Stimulated activated CD4-positive, alpha-beta T cell treated with anti-CD3 and anti-CD28 coated beads, Interleukin-1b, Interleukin-23, amount 100 ng/mL, for 4 hours (primary cell): ENCODE data around the gene CFAP410.
"Not testable (repeated sequence)": the region's sequence is repeated elsewhere in the genome, so short reads cannot be mapped to it uniquely, and the experiment has no call there.

ENCODE experiments used
- DNase-seq, 2 donors: peaks; one replicate each; pipeline ENCODE4 v3.0.0-alpha.2; 2020; ENCODE audit warnings: low read depth in 2 of 2

The CFAP410 gene

DNA sequence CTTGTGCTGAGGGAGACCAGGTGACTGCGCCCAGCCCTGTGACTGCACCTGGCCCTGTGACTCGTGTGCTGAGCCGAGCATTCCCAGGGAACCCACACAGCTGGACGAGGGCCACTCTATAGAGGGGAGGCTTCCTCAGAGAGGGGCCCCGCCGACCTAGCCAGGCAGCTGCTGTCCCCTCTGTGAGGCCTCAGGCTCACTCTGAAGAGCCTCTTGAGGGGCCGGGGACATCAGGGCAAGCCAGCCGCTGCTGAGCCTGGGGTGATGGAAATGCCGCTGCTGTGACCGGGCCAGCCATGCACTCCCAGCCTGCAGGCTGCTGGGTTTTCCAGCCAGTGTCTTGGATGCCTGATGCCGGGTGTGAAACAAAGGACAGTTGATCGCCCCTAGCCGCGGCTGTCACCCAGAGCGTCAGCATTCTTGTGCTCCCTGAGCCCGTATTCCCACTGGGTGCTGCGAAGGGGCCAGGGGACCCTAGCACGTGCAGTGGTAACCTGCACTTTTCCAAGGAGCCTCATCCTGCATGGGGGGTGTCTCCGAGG, 21.9 kb downstream of the CFAP410 start:
- no peak for DNase-seq

DNA sequence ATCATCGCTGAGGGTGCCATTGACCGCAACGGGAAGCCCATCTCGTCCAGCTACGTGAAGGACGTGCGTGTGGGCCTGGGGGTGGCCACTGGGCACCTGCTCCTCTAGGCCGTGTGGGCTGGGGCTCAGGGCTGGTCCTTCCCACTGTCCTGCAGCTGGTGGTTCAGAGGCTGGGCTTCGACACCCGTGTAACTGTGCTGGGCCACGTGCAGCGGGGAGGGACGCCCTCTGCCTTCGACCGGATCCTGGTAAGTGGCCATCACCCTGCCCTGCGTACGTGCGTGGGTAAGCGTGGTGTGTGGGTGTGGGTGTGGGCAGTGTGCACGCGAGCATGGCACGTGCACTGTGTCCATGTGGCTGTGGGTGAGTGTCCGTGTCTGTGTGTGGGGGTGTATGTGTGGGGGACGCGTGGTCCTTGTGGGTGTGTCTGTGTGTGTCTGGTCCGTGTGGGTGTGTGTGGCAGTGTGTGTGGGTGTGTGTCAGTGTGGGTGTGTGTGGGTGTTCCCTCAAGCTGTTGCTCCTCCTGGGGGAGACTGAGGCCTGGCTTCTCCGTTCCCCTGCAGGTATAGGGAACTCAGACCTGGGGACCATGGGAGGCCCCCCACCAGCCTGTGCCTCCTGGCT, 22.8 kb downstream of the CFAP410 start:
- DNase-seq: no peak

DNA sequence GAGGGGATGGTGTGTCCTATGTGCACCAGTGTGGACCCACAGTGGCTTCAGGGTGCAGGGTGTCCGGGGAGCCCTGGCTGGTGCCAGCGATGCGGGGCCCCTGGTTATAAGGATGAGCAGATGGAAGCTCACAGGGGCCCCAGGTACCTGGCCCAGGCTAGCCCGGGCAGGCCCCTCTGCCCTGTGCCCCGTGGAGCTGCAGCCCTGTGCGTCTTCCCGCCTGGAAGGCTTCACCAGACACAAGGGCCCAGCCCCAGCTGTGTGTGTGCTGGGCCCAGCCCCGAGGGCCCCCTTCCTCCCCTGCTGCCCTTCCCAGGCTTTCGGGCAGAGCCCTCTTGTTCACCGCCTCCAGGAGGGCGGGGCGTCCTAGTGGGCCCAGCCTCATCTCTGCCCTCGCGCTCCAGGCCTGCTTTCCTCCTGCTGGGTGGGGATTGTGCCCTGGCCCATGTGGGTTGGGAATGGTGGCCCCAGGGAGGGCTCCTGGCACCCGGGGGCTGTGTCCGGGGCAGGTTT, 23.4 kb downstream of the CFAP410 start:
- no peak for DNase-seq

DNA sequence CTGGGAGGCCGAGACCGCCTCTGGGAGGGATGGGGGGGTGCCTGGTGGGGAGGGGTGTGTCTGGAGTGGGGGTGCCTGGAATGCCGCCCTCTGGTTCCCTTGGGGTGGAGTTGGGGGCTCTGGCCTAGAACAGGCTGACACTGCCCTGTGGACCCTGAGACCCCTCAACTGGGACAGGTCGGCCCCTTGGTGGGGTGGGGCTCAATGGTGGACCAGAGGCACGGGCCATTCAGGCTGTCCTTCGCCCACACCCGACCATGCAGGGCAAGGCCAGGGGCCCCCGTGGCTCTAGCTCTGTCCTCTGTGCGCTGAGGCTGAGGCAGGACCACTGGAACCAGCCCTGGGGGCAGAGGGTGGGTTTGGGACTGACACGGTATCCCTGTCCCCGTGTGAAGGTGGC, 24.6 kb downstream of the CFAP410 start:
- no peak for DNase-seq

DNA sequence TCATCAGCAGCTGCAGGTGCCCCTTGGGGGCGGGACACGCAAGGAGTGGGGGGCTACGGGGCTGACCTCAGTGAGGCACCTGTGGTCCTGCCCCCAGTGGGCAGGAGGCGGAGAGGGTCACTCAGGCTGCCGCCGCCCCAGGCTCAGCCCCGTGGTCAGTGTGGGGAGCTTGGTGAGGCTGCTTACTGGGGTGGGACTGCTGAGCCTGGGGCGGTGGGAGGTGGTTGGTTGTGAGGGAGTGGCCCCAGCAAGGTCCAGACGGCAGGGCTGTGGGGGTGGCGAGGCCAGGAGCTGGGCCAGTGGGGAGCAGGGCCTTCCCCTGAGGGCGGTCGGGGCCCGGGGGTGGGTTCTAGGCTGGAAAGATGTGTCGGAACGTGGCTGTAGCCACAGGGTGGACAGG, 25.1 kb downstream of the CFAP410 start:
- DNase-seq: no peak

DNA sequence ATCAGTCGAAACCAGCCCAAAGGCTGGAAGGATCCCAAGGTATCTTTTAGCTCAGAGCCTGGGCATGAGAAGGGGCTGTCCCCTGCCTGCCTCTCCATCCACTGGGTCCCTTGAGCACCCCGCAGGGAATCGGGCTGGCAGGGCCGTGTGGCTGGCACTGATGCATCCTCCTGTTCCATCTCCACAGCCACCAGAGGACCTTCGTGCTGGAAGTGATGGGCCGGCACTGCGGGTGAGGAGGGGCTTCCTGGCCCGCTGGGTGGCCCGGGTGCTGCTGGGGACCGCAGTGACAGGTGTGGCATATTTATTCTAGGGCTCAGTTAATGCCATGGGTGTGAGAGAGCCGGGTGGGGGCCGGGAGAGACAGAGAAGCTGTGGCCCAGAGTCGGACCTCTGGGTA, 25.7 kb downstream of the CFAP410 start:
- DNase-seq: no peak

DNA sequence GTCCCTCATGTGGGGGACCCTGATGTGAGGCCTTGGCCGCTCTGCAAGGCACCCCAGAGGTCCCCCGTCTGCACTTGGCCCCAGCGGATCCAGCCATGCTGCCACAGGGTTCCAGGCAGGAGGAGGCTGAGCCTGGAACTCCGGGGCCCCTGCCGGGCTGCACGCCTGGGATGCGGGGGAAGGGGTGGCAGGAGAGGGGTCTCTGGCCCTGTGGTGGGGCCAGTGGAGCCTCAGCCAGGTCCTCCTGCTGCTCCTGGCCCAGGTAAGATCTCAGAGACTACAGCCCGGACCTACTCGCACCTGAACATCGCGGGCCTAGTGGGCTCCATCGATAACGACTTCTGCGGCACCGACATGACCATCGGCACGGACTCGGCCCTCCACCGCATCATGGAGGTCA, 26.5 kb downstream of the CFAP410 start:
- no peak for DNase-seq

DNA sequence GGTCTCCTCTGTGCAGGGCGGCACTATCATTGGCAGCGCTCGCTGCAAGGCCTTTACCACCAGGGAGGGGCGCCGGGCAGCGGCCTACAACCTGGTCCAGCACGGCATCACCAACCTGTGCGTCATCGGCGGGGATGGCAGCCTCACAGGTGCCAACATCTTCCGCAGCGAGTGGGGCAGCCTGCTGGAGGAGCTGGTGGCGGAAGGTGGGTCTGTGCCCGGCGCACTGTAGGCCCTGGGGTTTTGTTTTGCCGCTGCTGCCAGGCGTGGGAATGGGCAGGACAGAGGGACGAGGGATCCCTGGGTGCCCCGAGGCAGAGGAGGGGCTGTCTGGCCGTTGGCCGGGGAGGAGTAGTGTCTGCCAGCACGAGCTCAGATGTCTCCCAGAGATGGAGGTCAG, 27.1 kb downstream of the CFAP410 start:
- no peak for DNase-seq

DNA sequence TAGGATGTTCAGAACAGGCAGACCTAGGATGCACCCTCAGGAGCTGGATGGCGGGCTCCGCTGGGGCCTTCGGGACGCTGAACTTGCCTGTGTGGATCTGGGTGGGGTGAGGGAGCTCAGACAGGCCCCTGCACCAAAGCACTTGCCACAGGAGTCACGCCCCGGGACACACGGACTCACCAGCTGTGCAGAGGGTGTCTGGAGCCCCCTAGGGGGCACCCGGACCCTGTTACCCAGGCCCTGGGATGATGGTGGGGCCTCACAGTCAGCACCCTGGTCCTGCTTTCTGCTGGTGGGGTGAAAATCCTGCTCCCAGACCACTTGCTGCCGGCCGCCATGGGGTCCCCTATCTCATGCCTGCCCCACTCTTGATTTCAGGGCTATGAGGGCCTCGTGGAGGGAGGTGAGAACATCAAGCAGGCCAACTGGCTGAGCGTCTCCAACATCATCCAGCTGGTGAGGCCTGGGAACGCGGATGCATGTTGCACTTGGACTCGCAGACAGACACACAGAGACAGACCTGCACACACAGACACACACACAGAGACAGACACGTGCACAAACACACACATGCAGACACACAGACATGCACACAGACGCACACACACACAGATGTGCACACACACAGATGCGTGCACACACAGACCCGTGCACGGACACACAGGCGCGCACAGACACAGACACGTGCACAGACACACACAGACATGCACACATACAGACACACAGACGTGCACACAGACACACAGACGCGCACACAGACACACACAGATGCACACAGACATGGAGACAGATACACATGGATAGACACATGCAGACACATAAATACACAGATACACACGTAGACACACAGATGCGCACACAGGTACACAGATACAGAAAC, 28.3 kb downstream of the CFAP410 start:
- DNase-seq: no peak

DNA sequence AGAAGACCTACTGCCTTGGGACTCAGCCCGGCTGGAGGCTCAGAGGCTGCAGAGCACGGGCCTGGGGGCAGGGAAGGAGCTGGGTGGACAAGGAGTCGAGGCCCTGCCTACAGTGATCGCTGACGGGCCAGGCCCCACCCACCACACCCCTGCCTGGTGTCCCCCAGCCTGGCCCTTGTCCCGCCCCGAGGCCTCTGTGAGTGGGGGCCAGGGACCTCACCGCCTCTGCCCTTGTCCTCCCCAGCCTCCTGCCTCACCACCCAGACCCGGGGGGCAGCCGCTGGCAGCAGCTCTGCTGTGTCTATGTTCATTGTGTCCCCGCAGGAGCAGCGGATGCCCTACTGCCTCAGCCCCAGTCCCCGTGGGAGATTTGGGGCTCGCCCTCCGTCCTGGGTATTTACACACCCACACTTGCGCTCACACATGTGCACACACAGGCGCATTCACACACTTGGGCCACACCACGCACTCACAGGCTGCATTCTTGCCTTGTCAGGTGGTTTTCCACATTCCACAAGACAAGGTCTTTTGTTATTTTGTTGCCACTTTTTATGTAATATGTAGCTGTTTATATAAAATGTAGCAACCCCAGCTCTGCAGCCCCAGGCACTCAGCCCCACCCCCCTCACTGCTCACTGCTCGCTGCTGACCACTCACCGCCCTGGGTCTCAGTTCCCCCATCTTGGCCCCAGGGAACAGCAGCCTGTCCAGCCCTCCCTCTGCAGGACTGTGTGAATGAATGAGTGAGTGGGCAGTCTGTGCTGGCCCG, 32.1 kb downstream of the CFAP410 start:
- DNase-seq: no peak

DNA sequence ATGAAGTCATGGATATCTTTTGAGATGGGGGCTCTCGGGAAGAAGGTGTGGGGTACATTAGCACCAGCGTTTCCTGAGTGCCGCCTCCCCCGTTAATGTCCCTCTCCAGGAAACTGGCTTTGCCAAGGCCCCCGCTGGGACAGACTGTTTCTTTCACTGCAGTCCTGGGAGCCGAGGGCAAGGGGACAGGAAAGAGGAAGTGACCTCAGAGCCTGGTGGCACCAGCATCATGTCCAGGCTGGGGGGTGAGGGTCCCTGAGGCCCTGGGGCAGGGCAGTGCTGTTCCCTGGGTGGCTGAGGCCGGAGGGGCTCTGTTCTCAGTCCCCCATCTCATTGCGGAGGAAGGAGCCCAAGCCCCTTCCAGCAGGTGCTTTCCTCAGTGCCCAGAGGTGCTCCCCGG, 33.5 kb downstream of the CFAP410 start:
- no peak for DNase-seq

DNA sequence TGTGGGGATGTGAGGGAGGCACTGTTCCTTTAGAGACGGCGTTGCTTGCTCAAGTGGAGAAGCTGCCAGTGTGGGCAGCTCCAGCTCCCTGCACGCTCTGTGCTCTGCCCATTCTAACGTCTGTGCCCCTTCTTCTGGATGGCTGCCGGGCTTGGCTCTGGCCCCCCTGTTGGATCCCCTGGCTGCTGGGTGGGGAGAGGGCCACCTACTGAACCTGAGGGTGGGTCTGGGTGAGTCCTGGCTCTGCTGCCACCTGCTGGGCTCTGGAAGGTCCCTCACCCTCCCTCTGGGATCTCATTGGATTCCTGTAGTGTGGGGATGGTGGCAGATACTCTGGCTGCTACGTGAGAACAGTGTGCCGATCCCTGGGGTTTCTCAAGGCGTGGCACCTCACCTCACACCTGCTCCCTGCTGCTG, 34.3 kb downstream of the CFAP410 start:
- peak; percentile 34 to 42 for DNase-seq

DNA sequence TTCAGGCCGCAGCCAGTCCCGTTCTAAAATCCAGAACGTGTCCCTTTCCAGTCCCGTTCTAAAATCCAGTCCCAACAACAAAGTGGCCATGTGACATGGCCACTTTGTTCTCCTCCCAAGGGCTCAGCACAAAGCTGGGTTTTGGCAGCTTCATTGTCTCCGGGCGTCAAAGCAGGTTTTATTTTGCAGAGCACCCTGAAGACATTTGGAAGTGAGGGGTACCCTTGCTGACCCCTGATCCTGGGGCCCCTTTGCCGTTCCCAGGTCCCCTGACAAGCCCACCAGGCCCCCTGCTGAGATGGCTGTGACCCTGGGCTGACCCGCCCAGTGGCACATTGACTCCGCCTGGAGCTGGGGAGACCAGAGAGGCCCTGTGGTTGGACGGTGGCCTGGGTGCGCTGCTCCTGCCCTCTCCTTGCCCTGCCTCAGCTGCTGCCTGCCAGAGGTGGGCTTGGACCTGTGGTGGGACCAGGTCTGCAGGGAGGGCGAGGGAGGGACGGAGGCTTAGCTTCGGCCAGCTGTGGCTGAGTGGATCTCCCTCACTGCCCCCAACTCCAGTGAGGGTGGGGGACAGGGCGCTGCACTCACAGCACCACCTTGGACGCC, 35.1 kb downstream of the CFAP410 start:
- no peak for DNase-seq

DNA sequence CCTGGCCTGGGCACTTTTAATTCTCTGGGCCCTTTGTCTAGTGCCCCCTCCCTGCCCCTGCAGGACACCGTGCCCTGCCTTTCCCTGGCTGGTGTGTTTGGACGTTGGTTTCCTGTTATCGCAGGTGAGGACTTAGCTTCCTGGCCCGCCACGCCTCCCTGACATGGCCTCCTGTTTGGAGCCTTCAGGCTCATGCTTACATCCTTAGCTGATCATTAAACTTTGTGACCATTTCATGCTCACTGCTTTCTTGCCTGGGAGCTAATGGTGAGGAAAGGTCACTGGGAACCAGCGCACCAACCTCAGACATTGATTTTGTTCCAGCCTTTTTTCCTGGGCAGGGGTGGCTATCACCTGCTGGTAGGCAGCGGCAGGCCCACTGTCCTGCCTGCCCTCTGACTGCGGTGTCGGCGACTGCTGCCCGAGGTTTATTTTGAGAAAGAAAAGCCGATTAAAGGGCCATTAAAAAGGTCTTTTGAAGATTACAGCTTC, 35.7 kb downstream of the CFAP410 start:
- no peak for DNase-seq

DNA sequence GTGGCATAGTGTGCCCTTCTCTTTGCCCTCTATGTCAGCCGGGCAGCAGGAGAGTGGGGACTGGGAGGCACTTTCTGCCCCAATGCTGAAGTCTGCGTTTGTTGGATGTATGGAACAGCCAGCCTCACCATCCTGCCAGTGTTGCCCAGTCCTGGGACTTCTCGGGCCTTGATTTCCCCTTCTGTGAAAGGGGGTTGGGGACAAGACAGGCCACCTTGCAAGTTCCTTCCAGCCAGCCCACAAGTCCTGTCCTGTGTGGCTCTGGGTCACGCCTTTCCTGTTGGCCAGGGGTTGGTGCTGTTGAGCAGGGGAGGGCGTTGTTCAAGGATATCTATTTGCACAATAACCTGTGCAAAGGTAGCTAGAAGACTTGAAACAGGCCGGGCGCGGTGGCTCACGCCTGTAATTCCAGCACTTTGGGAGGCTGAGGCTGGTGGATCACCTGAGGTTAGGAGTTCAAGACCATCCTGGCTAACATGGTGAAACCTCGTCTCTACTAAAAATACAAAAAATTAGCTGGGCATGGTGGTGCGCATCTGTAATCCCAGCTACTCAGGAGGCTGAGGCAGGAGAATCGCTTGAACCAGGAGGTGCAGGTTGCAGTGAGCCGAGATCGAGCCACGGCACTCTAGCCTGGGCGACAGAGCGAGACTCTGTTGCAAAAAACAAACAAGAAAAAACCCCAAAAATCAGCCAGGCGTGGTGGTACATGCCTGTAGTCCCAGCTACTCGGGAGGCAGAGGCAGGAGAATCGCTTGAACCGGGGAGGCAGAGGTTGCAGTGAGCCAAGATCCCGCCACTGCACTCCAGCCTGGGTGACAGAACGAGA, 36.4 kb downstream of the CFAP410 start:
- not testable (repeated sequence) for DNase-seq

DNA sequence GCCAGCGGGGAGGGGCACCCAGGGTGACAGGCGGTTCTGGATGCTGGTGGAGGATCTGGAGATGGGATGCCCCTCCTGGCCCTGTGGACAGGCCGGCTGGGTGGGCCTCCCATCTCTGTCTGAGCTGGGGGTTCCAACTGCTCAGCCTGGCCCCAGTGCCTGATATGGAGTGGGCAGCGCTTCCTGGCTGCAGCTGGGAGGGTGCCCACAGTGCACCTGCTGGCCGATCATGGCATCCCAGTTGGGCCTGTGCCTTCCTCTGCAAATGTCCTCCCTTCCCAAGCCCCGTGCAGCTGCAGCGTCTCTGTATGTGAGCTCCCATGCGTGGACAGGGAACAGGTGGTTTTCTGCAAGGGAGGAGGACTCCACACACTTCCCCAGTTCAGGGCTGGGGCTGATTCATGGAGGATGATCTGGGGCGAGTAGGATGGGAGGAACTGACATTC, 37.2 kb downstream of the CFAP410 start:
- no peak for DNase-seq

DNA sequence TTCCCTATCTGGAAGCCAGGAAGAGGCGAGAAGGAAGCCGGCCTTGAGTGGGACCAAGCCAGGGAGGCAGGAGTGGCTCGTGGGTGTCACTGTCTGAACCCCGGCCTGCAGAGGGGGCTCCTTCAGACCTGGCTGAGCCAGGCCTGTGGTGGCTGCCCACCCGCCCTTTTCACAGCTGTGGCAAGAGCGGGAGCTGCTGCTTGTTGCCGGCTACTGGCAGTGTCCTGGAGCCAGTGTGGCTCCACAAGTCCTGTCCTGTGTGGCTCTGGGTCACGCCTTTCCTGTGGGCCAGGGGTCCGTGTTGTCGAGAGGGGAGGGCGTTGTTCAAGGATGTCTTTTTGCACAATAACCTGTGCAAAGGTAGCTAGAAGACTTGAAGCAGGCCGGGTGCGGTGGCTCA, 38.0 kb downstream of the CFAP410 start:
- no peak for DNase-seq

DNA sequence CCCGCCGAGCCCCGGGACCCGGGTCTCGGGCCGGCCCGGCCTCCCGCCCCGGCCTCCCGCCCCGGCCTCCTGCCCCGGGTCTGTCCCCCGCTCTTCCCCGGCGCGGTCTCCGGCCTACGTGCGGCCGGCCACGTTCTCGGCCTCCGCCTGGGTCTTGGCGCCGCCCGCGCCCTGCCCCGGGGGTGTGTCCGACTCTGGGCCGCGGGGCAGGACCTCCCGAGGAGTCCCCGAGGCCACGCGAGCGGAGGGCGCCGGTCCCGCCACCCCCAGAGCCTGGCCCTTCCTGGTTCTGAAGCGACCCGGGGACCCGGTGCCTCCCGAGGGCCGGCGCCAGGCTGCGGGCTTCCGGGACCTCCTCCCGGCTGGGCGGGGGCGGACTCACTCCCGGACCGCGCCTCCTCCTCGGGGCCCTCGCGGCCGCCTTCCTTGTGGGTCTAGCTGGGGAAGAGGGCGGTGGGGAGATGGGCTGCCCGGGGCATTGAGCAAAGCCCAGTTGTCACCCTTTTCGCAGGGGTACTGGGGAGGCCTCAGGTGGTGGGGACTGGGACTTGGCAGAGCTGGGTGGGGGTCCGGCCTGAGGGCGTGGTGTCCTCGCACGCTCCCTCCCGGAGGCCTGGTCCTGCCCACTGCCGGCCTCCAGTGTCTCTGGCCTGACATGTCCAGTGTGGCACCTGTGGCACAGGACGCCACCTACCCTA, 38.8 kb downstream of the CFAP410 start:
- DNase-seq: peak in 1 of 2 donors; percentile 64

DNA sequence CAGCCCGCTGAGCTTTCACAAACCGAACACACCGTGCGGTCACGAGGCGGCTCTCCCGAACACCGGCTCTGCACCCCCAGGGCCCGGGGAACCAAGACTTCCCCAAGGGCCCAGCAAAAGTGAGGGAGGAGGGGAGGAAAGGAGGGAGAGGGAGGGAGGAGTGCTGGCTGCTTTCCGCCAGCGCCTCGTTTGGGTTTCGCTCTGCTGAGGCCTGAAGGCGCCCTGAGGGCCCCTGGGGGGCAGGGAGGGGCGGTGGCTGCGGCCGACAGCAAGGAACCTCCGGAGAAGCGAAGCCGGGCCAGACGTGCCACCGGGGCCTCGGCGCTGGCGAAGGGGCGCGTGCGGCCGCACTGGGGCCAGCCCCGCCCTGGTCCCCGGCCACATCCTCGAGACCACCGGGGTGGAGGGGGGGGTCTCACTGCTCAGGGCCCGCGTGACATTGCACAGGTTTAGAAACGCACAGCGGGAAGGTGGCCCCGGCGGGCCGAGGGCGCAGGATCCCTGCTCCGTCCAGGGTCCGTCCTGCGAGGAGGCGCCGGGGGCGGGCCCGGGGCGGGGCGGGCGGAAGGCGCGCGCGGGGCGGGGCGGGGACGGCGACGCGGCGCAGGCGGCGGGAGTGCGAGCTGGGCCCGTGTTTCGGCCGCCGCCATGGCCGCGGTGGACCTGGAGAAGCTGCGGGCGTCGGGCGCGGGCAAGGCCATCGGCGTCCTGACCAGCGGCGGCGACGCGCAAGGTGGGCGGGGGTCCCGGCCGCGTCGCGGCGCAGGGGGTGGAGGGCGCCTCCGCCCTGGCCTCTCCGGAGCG, 39.5 kb downstream of the CFAP410 start, which contains the start of gene PFKL:
Gene PFKL (plus strand): TSS at position 596 of the 804 bp plus-strand sequence. CDS start 53 bp downstream, at position 649.
- DNase-seq: peak in 1 of 2 donors; percentile 66
